IPS DF 4.7 (cell line): ENCODE data around the gene CBX6.
A peak's percentile ranks its signal among the peaks of the same experiment; 100 is the strongest.

Experiments
- DNase-seq: peaks from one replicate; pipeline ENCODE4 v3.0.0-alpha.2; 2013; ENCODE audit warnings: low spot score; ENCODE audit errors: extremely low read depth

Gene CBX6

DNA sequence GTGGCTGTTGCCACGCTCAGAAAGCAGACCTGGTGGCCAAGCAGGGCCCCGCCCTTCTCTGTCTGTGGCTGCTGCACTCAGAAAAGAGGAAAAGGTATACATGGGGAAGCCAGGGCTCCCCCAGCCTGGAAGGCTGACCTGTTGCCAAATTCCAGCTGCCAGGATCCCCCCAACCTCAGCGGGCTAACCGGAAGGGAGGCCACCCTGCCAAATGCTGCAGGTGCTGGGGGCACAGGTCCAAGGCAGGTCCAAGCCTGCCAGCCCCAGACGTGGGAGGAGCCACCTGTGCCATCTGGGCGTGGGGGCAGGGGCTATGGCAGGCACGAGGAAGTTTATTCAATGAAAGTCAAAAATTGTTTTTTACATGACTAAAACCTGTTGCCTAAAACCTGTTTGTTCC, 30.8 kb downstream of the CBX6 start:
- DNase-seq = no peak

- no peak for DNase-seq
Measured at GRCh38 chr22:38840129-38840528, 31.9 kb downstream of the CBX6 start.

DNA sequence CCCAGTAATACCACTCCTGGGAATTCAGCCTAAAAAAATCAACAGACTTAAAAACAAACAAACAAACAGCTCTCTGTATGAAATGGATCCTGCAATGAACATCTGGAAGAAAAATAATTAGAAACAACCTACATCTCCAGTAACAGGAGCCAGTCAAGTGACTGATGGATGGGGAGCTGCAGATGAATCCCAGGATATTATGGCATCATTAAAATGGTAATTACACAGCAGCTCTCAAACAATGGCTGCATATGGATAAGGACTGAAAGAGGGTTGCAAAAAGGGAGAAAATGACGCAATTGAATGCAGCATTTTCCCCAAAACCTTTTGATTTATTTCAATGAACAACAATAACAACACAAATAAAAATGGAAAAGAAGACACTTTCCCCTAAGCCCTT, 32.3 kb downstream of the CBX6 start:
- no peak for DNase-seq

DNA sequence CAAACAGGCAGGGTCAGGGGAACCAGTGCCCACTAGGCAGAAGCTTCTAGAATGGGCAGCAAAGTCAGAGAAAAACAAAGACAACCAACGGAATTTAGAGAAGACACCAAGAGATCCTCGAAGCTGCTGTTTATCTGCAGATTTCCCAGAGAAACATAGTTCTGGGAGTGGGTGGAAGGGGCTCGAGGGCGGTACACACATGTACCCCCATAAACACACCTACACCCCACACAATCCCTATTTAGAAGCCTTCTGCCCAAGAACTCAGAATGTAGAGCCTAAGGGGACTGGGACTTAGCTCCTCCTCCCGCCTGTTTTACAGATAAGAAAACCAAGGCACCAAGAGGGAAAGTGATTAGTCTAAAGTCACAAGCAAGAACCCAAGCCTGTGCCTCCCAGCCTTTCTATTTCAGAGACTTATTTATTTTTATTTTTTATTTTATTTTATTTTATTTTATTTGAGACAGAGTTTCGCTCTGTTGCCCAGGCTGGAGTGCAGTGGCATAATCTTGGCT, 34.5 kb downstream of the CBX6 start:
- no peak for DNase-seq

DNA sequence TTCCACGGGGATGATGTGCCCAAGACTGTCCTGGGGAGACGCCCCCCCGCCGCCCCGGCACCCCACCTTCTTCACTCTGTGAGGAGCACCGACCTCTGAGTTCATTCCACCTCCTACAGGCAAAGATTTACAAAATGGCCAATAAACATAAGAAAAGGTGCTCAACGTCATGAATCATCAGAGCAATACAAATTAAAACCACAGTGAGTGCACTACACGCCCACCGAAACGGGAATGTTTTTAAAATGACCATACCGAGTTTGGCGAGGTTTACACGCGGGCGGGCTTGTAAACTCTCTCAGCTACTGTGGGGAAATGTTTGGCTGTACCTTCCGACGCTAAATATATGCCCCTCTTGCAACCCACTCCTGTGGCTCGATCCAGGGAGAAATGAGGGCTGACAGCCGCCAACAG, 36.1 kb downstream of the CBX6 start:
- DNase-seq = no peak

GRCh38 chr22:38834991-38835390, 37.0 kb downstream of the CBX6 start:
- DNase-seq = no peak

DNA sequence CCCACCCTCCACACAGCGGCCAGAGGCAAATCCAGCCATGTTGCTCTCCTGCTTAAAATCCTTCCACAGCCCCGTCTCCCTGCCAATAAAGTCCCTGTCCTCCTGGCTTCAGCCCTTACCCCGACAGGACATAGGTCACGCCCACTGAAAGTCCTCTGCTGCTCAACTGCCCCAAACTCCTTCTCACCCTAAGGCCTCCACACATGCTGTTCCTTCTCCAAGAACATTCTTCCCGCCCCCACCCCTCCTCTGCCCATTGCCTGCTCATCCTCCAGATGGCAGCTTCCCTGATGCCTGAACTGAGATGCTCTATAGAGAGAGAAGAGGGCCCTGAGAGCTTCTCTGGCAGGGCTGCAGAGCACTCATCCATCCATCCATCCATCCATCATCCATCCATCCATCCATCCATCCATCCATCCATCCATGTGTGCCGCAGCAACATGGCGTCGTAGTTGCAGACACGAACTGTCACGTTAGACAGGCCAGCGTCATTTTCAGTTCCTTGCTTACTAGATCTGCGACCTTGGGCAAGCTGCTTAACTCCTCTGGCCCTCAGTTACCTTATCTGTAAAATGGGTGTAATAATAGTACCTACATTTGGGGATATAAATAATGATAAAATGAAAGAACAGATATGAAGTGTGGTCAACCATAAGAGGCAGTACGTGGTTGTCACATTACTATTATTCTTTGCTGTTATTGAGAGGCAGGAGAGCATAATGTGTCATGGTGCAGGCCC, 37.6 kb downstream of the CBX6 start:
- DNase-seq = no peak

DNA sequence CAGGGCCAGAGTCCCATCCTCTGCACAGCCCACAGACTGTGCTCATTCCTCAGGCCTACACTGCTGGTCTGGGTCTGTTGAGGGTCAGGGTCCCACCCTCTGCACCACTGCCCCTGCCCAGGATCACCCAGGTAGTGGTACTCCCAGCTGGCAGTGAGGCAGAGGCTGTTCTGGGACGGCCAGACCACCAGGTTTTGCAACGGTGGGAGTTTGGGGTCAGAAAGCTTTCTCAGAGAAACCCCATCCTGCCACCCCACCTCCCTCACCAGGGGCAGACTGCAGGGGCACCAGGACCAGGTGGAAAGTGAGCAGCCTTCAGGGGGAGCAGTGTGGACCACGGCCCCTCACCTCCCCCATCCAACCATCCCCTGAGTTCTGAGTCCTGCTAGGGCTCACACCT, 39.0 kb downstream of the CBX6 start:
- no peak for DNase-seq

DNA sequence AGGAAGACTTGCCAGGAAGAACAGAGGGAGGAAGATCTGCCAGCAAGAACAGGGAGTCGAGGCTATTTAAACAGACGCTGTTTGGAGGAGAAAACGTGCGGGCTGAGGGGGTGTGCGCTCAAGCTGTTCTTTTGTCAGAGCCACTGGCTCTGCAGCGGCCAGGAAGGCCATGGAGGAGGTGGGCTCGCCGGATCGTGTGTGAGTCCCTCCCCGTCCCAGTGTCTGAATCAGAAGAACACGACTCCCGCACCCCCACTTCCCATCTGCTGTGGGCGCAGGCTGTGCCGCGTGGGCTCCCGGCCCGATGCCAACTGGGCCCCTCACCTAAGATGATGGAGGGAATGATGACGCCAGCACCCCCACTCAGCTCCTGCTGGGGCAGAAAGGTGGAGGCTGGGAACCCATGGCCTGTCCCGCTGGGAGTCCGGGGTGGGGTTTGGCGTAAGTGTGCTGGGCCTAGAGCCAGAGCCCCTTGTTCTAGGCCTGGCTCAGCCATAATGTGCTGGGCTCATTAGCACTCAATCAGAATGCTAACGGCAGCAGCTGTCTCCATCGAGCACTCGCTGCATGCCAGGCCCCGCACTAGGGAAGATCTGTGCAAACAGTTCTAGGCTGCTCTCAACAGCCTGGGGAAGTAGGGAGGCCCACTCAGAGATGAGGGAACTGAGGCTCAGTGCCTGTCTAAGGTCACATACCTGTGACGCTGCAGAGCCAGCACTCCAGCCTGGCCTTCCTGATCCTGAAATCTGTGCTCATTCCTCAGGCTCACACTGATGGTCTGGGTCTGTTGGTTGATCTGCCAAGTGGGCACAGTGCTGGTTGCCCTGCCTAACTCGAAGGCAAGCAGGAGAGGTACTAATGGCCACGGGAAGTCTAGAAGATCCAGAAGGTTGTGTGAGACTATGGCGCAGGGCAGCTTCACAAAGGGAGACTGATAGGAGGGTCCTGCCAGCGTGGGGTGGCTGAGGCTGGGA, 39.7 kb downstream of the CBX6 start:
- no peak for DNase-seq

DNA sequence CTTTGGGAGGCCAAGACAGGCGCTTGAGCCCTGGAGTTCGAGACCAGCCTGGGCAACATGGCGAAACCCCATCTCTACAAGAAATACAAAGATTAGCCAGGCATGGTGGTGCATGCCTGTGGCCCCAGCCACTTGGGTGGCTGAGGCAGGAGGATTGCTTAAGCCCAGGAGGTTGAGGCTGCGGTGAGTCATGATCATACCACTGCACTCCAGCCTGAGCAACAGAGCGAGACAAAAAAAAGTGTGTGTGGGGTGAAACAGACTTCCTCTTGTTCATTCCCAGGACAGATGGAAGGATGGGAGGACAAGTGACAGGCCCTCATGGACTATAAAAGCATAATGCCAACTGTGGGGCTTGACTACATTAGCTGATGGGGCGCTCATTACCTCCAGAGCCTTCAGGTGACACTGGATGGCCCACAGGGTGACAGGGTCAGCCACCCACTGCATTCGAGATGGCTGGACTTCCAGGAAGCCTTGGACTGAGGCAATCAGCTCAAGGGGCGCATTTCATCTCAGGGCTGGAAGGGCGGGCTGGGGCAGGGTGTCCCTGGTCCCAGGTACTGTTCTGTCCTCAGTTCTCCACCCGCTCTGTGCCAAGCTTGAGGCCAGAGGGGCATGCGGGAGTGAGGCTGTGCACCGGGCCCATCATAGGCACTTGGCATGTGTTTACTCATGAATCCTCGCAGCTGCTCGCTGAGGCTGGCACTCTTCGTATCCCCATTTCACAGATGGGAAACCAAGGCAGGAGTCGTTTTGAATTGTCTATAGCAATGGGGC, 40.7 kb downstream of the CBX6 start:
- no peak for DNase-seq

GRCh38 chr22:38830845-38831108, 41.2 kb downstream of the CBX6 start:
- no peak for DNase-seq

DNA sequence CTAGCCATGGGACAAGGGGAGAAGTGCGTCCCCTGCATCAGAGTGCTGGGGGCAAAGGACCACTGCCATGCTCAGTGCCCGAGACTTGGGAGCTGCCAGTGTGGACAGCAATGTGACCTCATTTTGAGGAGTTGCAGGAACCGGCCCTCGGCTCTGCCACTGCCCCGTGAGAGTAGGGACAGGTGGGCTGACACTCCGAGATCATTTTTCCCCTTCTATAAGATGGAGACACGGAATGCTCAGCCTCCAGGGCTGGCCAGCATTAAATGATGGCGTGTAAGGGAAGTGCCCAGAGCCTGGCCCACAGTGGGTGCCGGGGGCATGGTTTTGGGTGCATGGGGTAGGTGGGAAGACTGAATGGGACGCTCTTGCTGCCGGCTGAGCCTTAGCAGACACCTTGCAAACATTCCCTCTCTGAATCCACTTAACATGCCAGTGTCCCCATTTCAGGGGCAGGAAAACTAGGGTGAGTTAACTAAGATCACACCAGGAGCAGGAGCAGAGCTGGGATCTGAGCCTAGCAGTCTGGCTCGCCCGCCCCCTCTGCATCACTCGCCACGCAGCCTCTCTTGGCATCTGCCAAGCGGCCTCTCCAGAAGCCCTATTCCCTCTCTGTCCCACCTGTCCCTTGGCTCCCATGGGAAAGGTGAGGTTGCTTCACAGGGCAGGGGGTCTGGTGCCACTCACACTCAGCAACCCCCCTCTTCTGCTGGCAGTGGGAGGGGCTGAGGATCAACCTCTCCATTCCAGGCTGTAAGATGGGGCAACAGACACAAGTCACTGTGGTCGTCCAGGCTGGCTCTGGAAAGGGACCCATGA, 41.8 kb downstream of the CBX6 start:
- no peak for DNase-seq

DNA sequence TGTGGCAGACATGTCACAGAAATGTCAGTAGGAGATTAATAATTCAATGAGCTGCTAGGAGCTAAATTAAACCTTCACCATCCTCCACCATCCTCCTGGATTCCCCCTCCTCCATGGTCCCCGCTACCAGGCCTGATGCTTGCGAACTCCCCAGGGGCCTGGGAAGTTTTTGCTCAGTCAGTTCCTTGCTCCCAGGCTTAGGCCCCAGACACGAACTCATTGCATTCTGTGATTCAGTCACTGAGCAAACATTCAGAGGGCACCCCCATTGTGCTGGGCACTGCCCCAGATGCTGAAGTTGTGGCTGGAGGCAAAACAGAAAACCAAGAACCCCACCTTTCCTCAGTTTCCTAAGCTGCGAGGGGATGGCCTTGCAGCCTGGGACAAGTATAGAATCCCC, 42.5 kb downstream of the CBX6 start:
- DNase-seq = no peak

- DNase-seq = no peak
Measured at GRCh38 chr22:38828616-38829205, 43.3 kb downstream of the CBX6 start.

- no peak for DNase-seq
Measured at GRCh38 chr22:38828191-38828590, 43.8 kb downstream of the CBX6 start.

- DNase-seq = no peak
Measured at GRCh38 chr22:38827510-38827909, 44.5 kb downstream of the CBX6 start.

DNA sequence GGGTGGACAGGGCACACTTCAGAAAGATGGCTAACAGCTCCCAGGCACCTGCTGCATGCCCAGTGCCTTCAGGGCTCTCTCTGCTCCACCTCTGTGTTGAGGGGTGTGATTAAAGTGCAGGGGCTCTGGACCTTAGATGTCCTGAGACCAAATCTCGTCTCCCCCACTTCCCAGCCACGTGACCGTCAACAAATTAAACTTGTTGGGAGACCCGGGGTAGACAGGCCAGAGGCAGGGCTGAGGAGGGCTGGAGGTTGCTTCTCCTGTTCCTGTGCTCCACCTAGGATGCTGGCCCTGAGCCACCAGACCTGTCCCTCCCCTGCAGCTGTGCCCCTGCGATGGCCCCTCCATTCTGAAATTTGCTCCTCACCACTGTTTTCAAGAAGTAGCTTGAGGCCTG, 45.2 kb downstream of the CBX6 start:
- no peak for DNase-seq

- no peak for DNase-seq
Measured at GRCh38 chr22:38826386-38826785, 45.6 kb downstream of the CBX6 start.

- peak; percentile 69 for DNase-seq
Measured at GRCh38 chr22:38824585-38824984, 47.4 kb downstream of the CBX6 start.

DNA sequence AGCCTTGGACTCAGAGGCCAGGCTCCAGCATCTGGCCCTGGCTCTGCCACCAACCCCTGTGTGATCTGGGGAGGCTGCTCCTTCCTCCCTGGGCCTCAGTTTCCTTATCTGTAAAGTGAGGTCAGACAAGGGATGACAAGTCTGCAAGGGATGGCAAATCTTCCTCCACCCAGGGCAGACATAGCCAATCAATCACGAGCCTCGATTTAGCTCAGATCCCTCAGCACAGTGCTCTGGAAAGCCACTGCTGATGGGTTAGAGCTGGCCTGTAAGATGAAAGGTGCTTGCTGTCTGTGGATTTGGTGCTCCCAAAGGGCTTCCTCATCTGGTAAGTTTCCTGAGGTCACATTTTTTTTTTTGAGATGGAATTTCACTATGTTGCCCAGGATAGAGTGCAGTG, 48.4 kb downstream of the CBX6 start:
- DNase-seq = no peak

GRCh38 chr22:38823076-38823475, 48.9 kb downstream of the CBX6 start:
- no peak for DNase-seq
